H9 (cell line): Measurements from ENCODE around the gene P3R3URF. TPM values are rescaled to one million over a fixed set of nuclear protein-coding genes. Genes with fewer than 3 reads are reported as not detected.
A peak's percentile ranks its signal among the peaks of the same experiment; 100 is the strongest.

Experiments used
- DNase-seq: peaks from one replicate; pipeline ENCODE4 v3.0.0-alpha.2; 2017
- H2AFZ ChIP-seq: one replicate; pipeline ENCODE4 v1.6.1; 2013; ENCODE audit warnings: mild to moderate bottlenecking, low read length, control low read depth, moderate library complexity
- H2AK5ac ChIP-seq: 2 replicates; pipeline ENCODE4 v1.6.1; 2013; ENCODE audit warnings: low read length, control low read depth, mixed read lengths; ENCODE audit not compliant: insufficient read length
- H2BK120ac ChIP-seq: one replicate; pipeline ENCODE4 v1.6.1; 2013; ENCODE audit warnings: low read depth, mild to moderate bottlenecking, low read length, control low read depth, inconsistent platforms; ENCODE audit not compliant: poor library complexity, severe bottlenecking
- H2BK12ac ChIP-seq: 2 replicates; pipeline ENCODE4 v1.6.1; 2013; ENCODE audit warnings: low read length, control low read depth, mixed read lengths, low read depth; ENCODE audit not compliant: insufficient read length
- H2BK15ac ChIP-seq: 2 replicates; pipeline ENCODE4 v1.6.1; 2013; ENCODE audit warnings: low read depth, low read length, control low read depth
- H2BK20ac ChIP-seq: one replicate; pipeline ENCODE4 v1.6.1; 2013; ENCODE audit warnings: low read depth, mild to moderate bottlenecking, low read length, control low read depth, inconsistent platforms; ENCODE audit not compliant: poor library complexity, severe bottlenecking
- H2BK5ac ChIP-seq: 2 replicates; pipeline ENCODE4 v1.6.1; 2013; ENCODE audit warnings: low read length, control low read depth, mixed read lengths; ENCODE audit not compliant: insufficient read length
- H3K14ac ChIP-seq: 2 replicates; pipeline ENCODE4 v1.6.1; 2013; ENCODE audit warnings: low read length, control low read depth; ENCODE audit not compliant: insufficient read depth
- H3K18ac ChIP-seq: 2 replicates; pipeline ENCODE4 v1.6.1; 2013; ENCODE audit warnings: low read depth, mild to moderate bottlenecking, mixed read lengths, low read length, control low read depth; ENCODE audit not compliant: insufficient read length
- H3K23ac ChIP-seq: 2 replicates; pipeline ENCODE4 v1.6.1; 2013; ENCODE audit warnings: low read length, control low read depth, mixed read lengths, low read depth; ENCODE audit not compliant: insufficient read length
- H3K23me2 ChIP-seq: 2 replicates; pipeline ENCODE4 v1.6.1; 2013; ENCODE audit warnings: low read depth, mild to moderate bottlenecking, mixed read lengths, low read length, control low read depth; ENCODE audit not compliant: insufficient read length, poor library complexity, severe bottlenecking
- H3K27ac ChIP-seq: 2 replicates; pipeline ENCODE4 v1.5.1; 2013; ENCODE audit warnings: low read length, control low read depth, mixed read lengths, low read depth; ENCODE audit not compliant: insufficient read length
- H3K27me3 ChIP-seq: 2 replicates; pipeline ENCODE4 v1.6.1; 2013; ENCODE audit warnings: low read length, control low read depth, inconsistent platforms; ENCODE audit not compliant: insufficient read depth
- H3K4ac ChIP-seq: 2 replicates; pipeline ENCODE4 v1.6.1; 2013; ENCODE audit warnings: low read depth, mild to moderate bottlenecking, control low read depth, inconsistent platforms, low read length, moderate library complexity
- H3K4me1 ChIP-seq: 2 replicates; pipeline ENCODE4 v1.6.1; 2013; ENCODE audit warnings: low read length, control low read depth, inconsistent platforms; ENCODE audit not compliant: insufficient read depth
- H3K4me2 ChIP-seq: 2 replicates; pipeline ENCODE4 v1.6.1; 2013; ENCODE audit warnings: low read length, control low read depth, mixed read lengths; ENCODE audit not compliant: insufficient read length, insufficient read depth
- H3K56ac ChIP-seq: 2 replicates; pipeline ENCODE4 v1.6.1; 2013; ENCODE audit warnings: low read depth, mild to moderate bottlenecking, mixed read lengths, low read length, control low read depth; ENCODE audit not compliant: insufficient read length
- H3K79me1 ChIP-seq: 2 replicates; pipeline ENCODE4 v1.6.1; 2013; ENCODE audit warnings: low read depth, mild to moderate bottlenecking, moderate library complexity, low read length, control low read depth, inconsistent platforms; ENCODE audit not compliant: insufficient read depth, poor library complexity, severe bottlenecking
- H3K79me2 ChIP-seq: 2 replicates; pipeline ENCODE4 v1.6.1; 2013; ENCODE audit warnings: low read length, control low read depth, inconsistent platforms; ENCODE audit not compliant: insufficient read depth
- H3K9ac ChIP-seq: 2 replicates; pipeline ENCODE4 v1.6.1; 2013; ENCODE audit warnings: low read length, control low read depth, mixed read lengths; ENCODE audit not compliant: insufficient read length; ENCODE audit errors: extremely low read depth
- H3K9me3 ChIP-seq: one replicate; pipeline ENCODE4 v1.6.1; 2013; ENCODE audit warnings: low read depth, low read length, inconsistent platforms; ENCODE audit not compliant: control insufficient read depth
- H3T11ph ChIP-seq: one replicate; pipeline ENCODE4 v1.6.1; 2013; ENCODE audit warnings: mild to moderate bottlenecking, low read length, control low read depth, inconsistent platforms
- H4K20me1 ChIP-seq: one replicate; pipeline ENCODE4 v1.6.1; 2013; ENCODE audit not compliant: control insufficient read depth, insufficient read length, insufficient read depth
- H4K5ac ChIP-seq: 2 replicates; pipeline ENCODE4 v1.6.1; 2013; ENCODE audit warnings: low read depth, mild to moderate bottlenecking, mixed read lengths, low read length, control low read depth; ENCODE audit not compliant: insufficient read length
- H4K8ac ChIP-seq: replicated peaks from 2 replicates; pipeline ENCODE4 v1.6.1; 2013; ENCODE audit warnings: low read length, control low read depth, mixed read lengths, low read depth; ENCODE audit not compliant: insufficient read length
- H4K91ac ChIP-seq: 2 replicates; pipeline ENCODE4 v1.6.1; 2013; ENCODE audit warnings: low read depth, mild to moderate bottlenecking, moderate library complexity, mixed read lengths, low read length, control low read depth; ENCODE audit not compliant: insufficient read length
- H3K27ac Mint-ChIP-seq, 3 experiments: 2 replicates in 2 of 3; 3 replicates in 1 of 3; pipeline ENCODE4 v1.8.0; 2020 to 2021; ENCODE audit warnings: mixed read lengths in 3 of 3, mild to moderate bottlenecking in 1 of 3, moderate library complexity in 1 of 3
- H3K27me3 Mint-ChIP-seq: 2 replicates; pipeline ENCODE4 v1.8.0; 2021; ENCODE audit warnings: low read depth, mild to moderate bottlenecking, moderate library complexity, mixed read lengths
- H3K36me3 Mint-ChIP-seq, 3 experiments: 2 replicates in 2 of 3; 3 replicates in 1 of 3; pipeline ENCODE4 v1.8.0; 2020 to 2021; ENCODE audit warnings: low read depth in 3 of 3, mixed read lengths in 3 of 3; ENCODE audit not compliant: insufficient read depth in 1 of 3
- H3K4me1 Mint-ChIP-seq, 2 experiments: 2 replicates each; pipeline ENCODE4 v1.8.0; 2020; ENCODE audit warnings: mixed read lengths in 2 of 2
- H3K4me3 Mint-ChIP-seq, 2 experiments: 2 replicates in 1 of 2; 3 replicates in 1 of 2; pipeline ENCODE4 v1.8.0; 2020 to 2021; ENCODE audit warnings: mild to moderate bottlenecking in 2 of 2, mixed read lengths in 2 of 2, moderate library complexity in 1 of 2
- H3K9me3 Mint-ChIP-seq, 2 experiments: 2 replicates in 1 of 2; 3 replicates in 1 of 2; pipeline ENCODE4 v1.8.0; 2020; ENCODE audit warnings: mild to moderate bottlenecking in 2 of 2, mixed read lengths in 2 of 2, moderate library complexity in 1 of 2
- CTCF ChIP-seq: fragments of 200-600 bp; sonication (generic); conservative IDR thresholded peaks from 3 replicates; pipeline ENCODE4 v1.8.0; 2021; ENCODE audit warnings: antibody characterized with exemption, mild to moderate bottlenecking
- WGBS: extraction: QIAGEN DNeasy Blood & Tissue Kit; methylation state at CpG from one replicate; pipeline ENCODE4 v1.1.7; 2013; ENCODE audit warnings: missing lambda C conversion rate, low lambda C conversion rate, mixed read lengths; ENCODE audit not compliant: insufficient read length; ENCODE audit errors: extremely low coverage; 5-methylcytosine and 5-hydroxymethylcytosine counted together
- total RNA-seq: library from RNA; stranded (reverse); gene quantifications from 2 replicates; pipeline ENCODE4 v1.2.1, GENCODE V29; 2021

Gene P3R3URF
- total RNA-seq, 1 experiment from 2014 or later: not detected

DNA sequence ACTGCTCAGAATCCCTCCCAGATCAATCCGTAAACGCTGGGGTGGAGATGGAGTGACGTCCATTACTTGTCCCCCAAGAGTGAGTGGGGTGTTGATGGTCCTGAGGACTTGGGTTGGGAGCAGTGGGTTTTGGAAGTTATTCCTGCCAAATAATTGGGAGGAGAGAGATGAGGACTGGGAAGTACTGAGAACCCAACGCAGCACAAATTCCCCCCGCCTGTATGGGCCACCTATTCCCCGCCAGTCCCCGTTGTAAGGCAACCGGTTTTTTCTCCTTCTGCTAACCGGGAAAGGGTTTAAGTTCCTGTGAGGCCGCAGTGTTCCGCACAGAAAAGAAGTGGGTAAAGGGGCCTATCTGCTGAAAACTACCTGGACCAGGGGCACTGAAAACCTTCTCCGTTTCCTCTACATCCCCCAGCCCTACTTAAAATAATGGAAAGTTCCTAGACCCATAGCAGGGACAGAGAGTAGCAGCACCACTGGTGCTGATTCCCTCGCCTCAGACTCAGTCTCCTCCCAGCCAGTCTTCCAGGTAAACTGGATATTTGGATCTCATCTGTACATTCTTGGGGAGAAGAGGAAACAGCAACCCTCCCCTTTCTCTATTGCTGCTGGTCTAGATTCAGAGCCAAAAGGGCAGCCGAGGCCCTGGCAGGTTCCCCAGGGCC is 27.6 kb upstream of the P3R3URF start:
- Histone ChIP-seq H2AK5ac (no peak overlapping the region), H3K9ac (peak overlapping the region; percentile 14), H3K79me1 (no peaks in the 10 kb centered on the region), H3K4me2 (peak overlapping the region; percentile 82), H3K27ac (no peak overlapping the region), H2BK5ac (no peak overlapping the region), H2BK120ac (no peak overlapping the region), H4K91ac (no peak overlapping the region), H3K18ac (no peak overlapping the region), H3K23me2 (peaks cover 15% of the 10 kb centered on the region), H3K56ac (no peak overlapping the region), H3K4ac (no peak overlapping the region), H3K23ac (no peak overlapping the region), H2AFZ (no peak overlapping the region), H3K4me1 (no peaks in the 10 kb centered on the region), H3T11ph (no peak overlapping the region), H3K9me3 (no peaks in the 10 kb centered on the region), H4K5ac (no peak overlapping the region), H3K27me3 (no peaks in the 10 kb centered on the region), H4K20me1 (no peaks in the 10 kb centered on the region), H3K14ac (no peak overlapping the region), H2BK15ac (no peak overlapping the region), H4K8ac (no peak overlapping the region), H2BK20ac (no peak overlapping the region), H2BK12ac (no peak overlapping the region), H3K79me2 (no peaks in the 10 kb centered on the region)
- Mint-ChIP-seq H3K27ac (no peak overlapping the region; a peak in 2 of 7 replicates), H3K4me3 (peak overlapping the region; percentile 84 to 96), H3K4me1 (peaks cover 25 to 33% of the 10 kb centered on the region in 2 experiments), H3K36me3 (peaks cover 0 to 2% (median 2%) of the 10 kb centered on the region in 3 experiments; a peak in 3 of 7 replicates), H3K27me3 (peaks cover 2% of the 10 kb centered on the region), H3K9me3 (no peaks in the 10 kb centered on the region)
- no CpG with 5 or more reads among the region's 14 CpGs for WGBS
- TF ChIP-seq CTCF: no peak
- DNase-seq: peak; percentile 38
